ENCODE results near the gene SUSD3.

DNA sequence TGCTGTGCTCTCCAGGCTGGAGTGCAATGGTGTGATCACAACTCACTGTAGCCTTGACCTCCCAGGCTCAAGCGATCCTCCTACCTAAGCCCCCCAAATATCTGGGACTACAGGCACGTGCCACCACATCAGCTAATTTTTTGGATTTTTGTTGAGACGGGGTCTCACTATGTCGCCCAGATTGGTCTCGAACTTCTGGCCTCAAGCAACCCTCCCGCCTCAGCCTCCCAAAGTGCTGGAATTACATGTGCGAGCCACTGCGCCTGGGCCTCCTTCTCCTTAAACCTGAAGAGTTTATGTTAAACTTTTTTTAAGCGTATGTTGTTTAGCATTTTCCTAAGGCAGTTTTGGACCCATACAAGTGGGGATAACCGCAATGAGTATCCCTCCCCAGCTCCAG is 30.8 kb upstream of the SUSD3 start:
- TF ChIP-seq GABPA (IDR thresholded peaks at IDR 0.05; ENCODE audit: low read depth) (no peak), CTCF (IDR thresholded peaks at IDR 0.05; ENCODE audit: insufficient read depth, low read length) (no peak), POLR2AphosphoS5 (IDR thresholded peaks at IDR 0.05; ENCODE audit: low read depth) (no peak), REST (IDR thresholded peaks at IDR 0.05; ENCODE audit: insufficient replicate concordance, low read depth) (no peak)

Measured in HL-60 (cell line).